Neural cell (in vitro differentiated cells): ENCODE data around the gene IGSF3. TPM values are rescaled to one million over a fixed set of nuclear protein-coding genes. Genes with fewer than 3 reads are reported as not detected.

Source experiments
- H2AFZ ChIP-seq: fragments of 200-600, 300-800 bp; sonication (generic), shearing (Covaris generic); 2 replicates; pipeline ENCODE4 v1.6.0; 2014; ENCODE audit warnings: low read depth, mild to moderate bottlenecking, antibody characterized with exemption, low read length, moderate library complexity
- H3F3A ChIP-seq: fragments of 200-600 bp; shearing (Covaris generic); 2 replicates; pipeline ENCODE4 v1.6.1; 2016; ENCODE audit warnings: mild to moderate bottlenecking, moderate library complexity, mixed read lengths, antibody characterized with exemption, low read length; ENCODE audit not compliant: insufficient read depth, poor library complexity, severe bottlenecking
- H3K27ac ChIP-seq: fragments of 200-600, 300-800 bp; sonication (generic), shearing (Covaris generic); 2 replicates; pipeline ENCODE4 v1.5.1; 2014; ENCODE audit warnings: mild to moderate bottlenecking, low read length, moderate library complexity
- H3K27me3 ChIP-seq: fragments of 300-800, 200-600 bp; sonication (generic), shearing (Covaris generic); 2 replicates; pipeline ENCODE4 v1.6.0; 2014; ENCODE audit warnings: mild to moderate bottlenecking, low read depth, low read length, moderate library complexity; ENCODE audit not compliant: insufficient read depth
- H3K36me3 ChIP-seq: fragments of 300-800, 200-600 bp; sonication (generic), shearing (Covaris generic); 2 replicates; pipeline ENCODE4 v1.5.1; 2014; ENCODE audit warnings: mild to moderate bottlenecking, antibody characterized with exemption, low read length, moderate library complexity; ENCODE audit not compliant: insufficient read depth
- H3K4me2 ChIP-seq: fragments of 300-800, 200-600 bp; sonication (generic), shearing (Covaris generic); 2 replicates; pipeline ENCODE4 v1.6.0; 2014; ENCODE audit warnings: mild to moderate bottlenecking, low read length
- H3K4me3 ChIP-seq: fragments of 300-800, 200-600 bp; sonication (generic), shearing (Covaris generic); 2 replicates; pipeline ENCODE4 v1.5.1; 2014; ENCODE audit warnings: mild to moderate bottlenecking, low read length, moderate library complexity
- H3K79me2 ChIP-seq: fragments of 200-600 bp; shearing (Covaris generic); replicated peaks from 2 replicates; pipeline ENCODE4 v1.6.0; 2014; ENCODE audit warnings: mild to moderate bottlenecking, low read length, moderate library complexity; ENCODE audit not compliant: insufficient read depth
- H3K9ac ChIP-seq: fragments of 300-800, 200-600 bp; sonication (generic), shearing (Covaris generic); 2 replicates; pipeline ENCODE4 v1.6.1; 2016; ENCODE audit warnings: mild to moderate bottlenecking, low read length, mixed read lengths
- H3K9me2 ChIP-seq: fragments of 200-600 bp; shearing (Covaris generic); 2 replicates; pipeline ENCODE4 v1.6.1; 2016; ENCODE audit warnings: mild to moderate bottlenecking, low read length, mixed read lengths; ENCODE audit not compliant: insufficient read depth
- H3K9me3 ChIP-seq: fragments of 200-600, 300-800 bp; sonication (generic), shearing (Covaris generic); 2 replicates; pipeline ENCODE4 v1.6.1; 2016; ENCODE audit warnings: mild to moderate bottlenecking, mixed run types, low read length, moderate library complexity, mixed read lengths
- H4K20me1 ChIP-seq: fragments of 200-600 bp; shearing (Covaris generic); 2 replicates; pipeline ENCODE4 v1.6.1; 2016; ENCODE audit warnings: mild to moderate bottlenecking, mixed run types; ENCODE audit not compliant: insufficient read depth
- CTCF ChIP-seq: fragments of 450-650 bp; IDR thresholded peaks from 2 replicates; pipeline ENCODE4 v1.5.1; 2014; ENCODE audit warnings: antibody characterized with exemption, mild to moderate bottlenecking, moderate library complexity; ENCODE audit not compliant: poor library complexity, severe bottlenecking
- EP300 ChIP-seq: fragments of 450-650 bp; conservative IDR thresholded peaks from 2 replicates; pipeline ENCODE4 v1.6.1; 2014; ENCODE audit warnings: antibody characterized with exemption, mild to moderate bottlenecking, moderate library complexity; ENCODE audit not compliant: poor library complexity, severe bottlenecking
- EZH2 ChIP-seq: fragments of 200-600, 300-800 bp; shearing (Covaris generic), sonication (generic); IDR thresholded peaks from 2 replicates; pipeline ENCODE4 v1.6.1; 2014; ENCODE audit warnings: antibody characterized with exemption, low read length, borderline replicate concordance, mild to moderate bottlenecking; ENCODE audit not compliant: insufficient read depth, poor library complexity, severe bottlenecking
- MXI1 ChIP-seq: fragments of 450-650 bp; conservative IDR thresholded peaks from 2 replicates; pipeline ENCODE4 v1.6.1; 2014; ENCODE audit warnings: antibody characterized with exemption, mild to moderate bottlenecking; ENCODE audit not compliant: poor library complexity, severe bottlenecking
- POLR2AphosphoS5 ChIP-seq: IDR thresholded peaks from 2 replicates; pipeline ENCODE4 v1.6.1; 2012
- RAD21 ChIP-seq: fragments of 450-650 bp; conservative IDR thresholded peaks from 2 replicates; pipeline ENCODE4 v1.6.1; 2014; ENCODE audit warnings: antibody characterized with exemption, mild to moderate bottlenecking, moderate library complexity
- REST ChIP-seq: IDR thresholded peaks from 2 replicates; pipeline ENCODE4 v1.6.1; 2012; ENCODE audit warnings: borderline replicate concordance
- SMC3 ChIP-seq: fragments of 450-650 bp; conservative IDR thresholded peaks from 2 replicates; pipeline ENCODE4 v1.6.1; 2014; ENCODE audit warnings: antibody characterized with exemption, mild to moderate bottlenecking, moderate library complexity; ENCODE audit not compliant: poor library complexity
- TAF1 ChIP-seq: IDR thresholded peaks from 2 replicates; pipeline ENCODE4 v1.6.1; 2012; ENCODE audit warnings: low read depth
- polyA plus RNA-seq: library from polyadenylated mRNA; depleted of rRNA; stranded (reverse); fragments of >200 nt; gene quantifications from 2 replicates; pipeline ENCODE4 v1.2.3, GENCODE V29; 2014

The IGSF3 gene
- polyA plus RNA-seq, 1 donor from 2014 or later: 81.4 TPM

GRCh38 chr1:116679828-116680628 lies 12.5 kb upstream of the IGSF3 start:
- no peaks in the 10 kb centered on the region for H3K27me3 ChIP-seq
- no peaks in the 10 kb centered on the region for H3K9me3 ChIP-seq
- no peak overlapping the region for H3K4me3 ChIP-seq
- no peaks in the 10 kb centered on the region for H3K36me3 ChIP-seq
- no peak overlapping the region for H3K27ac ChIP-seq
- no peak overlapping the region for H2AFZ ChIP-seq
- no peak overlapping the region for H3K4me2 ChIP-seq
- no peaks in the 10 kb centered on the region for H3K9me2 ChIP-seq
- no peaks in the 10 kb centered on the region for H3K79me2 ChIP-seq
- TF ChIP-seq EP300 (no peak), POLR2AphosphoS5 (no peak), REST (no peak), MXI1 (no peak), SMC3 (no peak), EZH2 (no peak), TAF1 (no peak), RAD21 (no peak), CTCF (no peak)
- no peaks in the 10 kb centered on the region for H4K20me1 ChIP-seq
- no peaks in the 10 kb centered on the region for H3F3A ChIP-seq
- no peak overlapping the region for H3K9ac ChIP-seq

GRCh38 chr1:116679091-116679827 lies 11.7 kb upstream of the IGSF3 start:
- Histone ChIP-seq H4K20me1 (no peaks in the 10 kb centered on the region), H3K4me3 (no peak overlapping the region), H3K4me2 (no peak overlapping the region), H3K36me3 (no peaks in the 10 kb centered on the region), H3K9ac (no peak overlapping the region), H3K27me3 (no peaks in the 10 kb centered on the region), H3K27ac (no peak overlapping the region), H3K79me2 (no peaks in the 10 kb centered on the region), H3F3A (no peaks in the 10 kb centered on the region), H3K9me2 (no peaks in the 10 kb centered on the region), H3K9me3 (no peaks in the 10 kb centered on the region), H2AFZ (no peak overlapping the region)
- TF ChIP-seq EZH2 (no peak), SMC3 (no peak), POLR2AphosphoS5 (no peak), CTCF (no peak), EP300 (no peak), TAF1 (no peak), RAD21 (no peak), MXI1 (no peak), REST (no peak)
